Activated T-helper 9 cell treated with anti-CD3 and anti-CD28 coated beads, Interleukin-2, amount 50 U/mL, for 16 hours (primary cell): ENCODE results near the gene MPIG6B.
A peak's percentile ranks its signal among the peaks of the same experiment; 100 is the strongest.
"Not testable (repeated sequence)": the region's sequence is repeated elsewhere in the genome, so short reads cannot be mapped to it uniquely, and the experiment has no call there.

Experiments
- DNase-seq: peaks from one replicate; pipeline ENCODE4 v3.0.0-alpha.2; 2020; ENCODE audit warnings: low read depth

MPIG6B gene

GRCh38 chr6:31701666-31702404, 21.3 kb upstream of the MPIG6B start:
- no peak for DNase-seq

- no peak for DNase-seq
Observed at GRCh38 chr6:31702405-31702818, 20.8 kb upstream of the MPIG6B start.

- peak; percentile 94 for DNase-seq
Observed at GRCh38 chr6:31702819-31703716, 20.1 kb upstream of the MPIG6B start, which contains the start of gene ABHD16A. Gene ABHD16A (minus strand): TSS chr6:31703324. CDS start chr6:31703281, 43 bp downstream.

GRCh38 chr6:31705931-31706330, 17.2 kb upstream of the MPIG6B start:
- DNase-seq, result no peak

- DNase-seq, result no peak
Observed at GRCh38 chr6:31706599-31706998, 16.6 kb upstream of the MPIG6B start, which contains the start of gene LY6G6F. Gene LY6G6F (plus strand): TSS chr6:31706866. CDS start chr6:31706907, 41 bp downstream.

GRCh38 chr6:31707701-31708100, 15.5 kb upstream of the MPIG6B start:
- no peak for DNase-seq

GRCh38 chr6:31708224-31708623, 14.9 kb upstream of the MPIG6B start:
- DNase-seq, result no peak

- DNase-seq, result not testable (repeated sequence)
Observed at GRCh38 chr6:31709157-31709556, 14.0 kb upstream of the MPIG6B start.

GRCh38 chr6:31710523-31711219, 12.5 kb upstream of the MPIG6B start:
- DNase-seq, result no peak

GRCh38 chr6:31711233-31711632, 11.9 kb upstream of the MPIG6B start:
- no peak for DNase-seq

GRCh38 chr6:31712296-31712695, 10.9 kb upstream of the MPIG6B start:
- no peak for DNase-seq

- DNase-seq, result no peak
Observed at GRCh38 chr6:31713465-31713864, 9.7 kb upstream of the MPIG6B start.

GRCh38 chr6:31713991-31714684, 9.0 kb upstream of the MPIG6B start:
- DNase-seq, result no peak

- DNase-seq, result no peak
Observed at GRCh38 chr6:31715022-31715958, 7.9 kb upstream of the MPIG6B start, which contains the start of gene LY6G6D. Gene LY6G6D (plus strand): TSS chr6:31715348. CDS start chr6:31715356, 8 bp downstream.

GRCh38 chr6:31717499-31718222, 5.5 kb upstream of the MPIG6B start:
- DNase-seq, result no peak

- DNase-seq, result no peak
Observed at GRCh38 chr6:31718265-31718664, 4.9 kb upstream of the MPIG6B start.

- no peak for DNase-seq
Observed at GRCh38 chr6:31719001-31719400, 4.2 kb upstream of the MPIG6B start.

- DNase-seq, result no peak
Observed at GRCh38 chr6:31720196-31720770, 2.9 kb upstream of the MPIG6B start.

- no peak for DNase-seq
Observed at GRCh38 chr6:31721351-31722020, 1.7 kb upstream of the MPIG6B start, which contains the start of gene LY6G6C. Gene LY6G6C (minus strand): TSS chr6:31721746. CDS start chr6:31721679, 67 bp downstream.
